ENCODE results near the gene C1orf210.

C1orf210 gene

GRCh38 chr1:43286533-43286932, 1.2 kb upstream of the C1orf210 start:
- DNase-seq (ENCODE audit: low spot score) (peak; percentile 11), ATAC-seq (ENCODE audit: low read depth) (no peak)
- no peak overlapping the region for H3K4me3 ChIP-seq (ENCODE audit: severe bottlenecking)
- no peaks in the 10 kb centered on the region for H3K9me3 ChIP-seq (ENCODE audit: severe bottlenecking)
- H3K36me3 ChIP-seq (ENCODE audit: low read depth), result no peaks in the 10 kb centered on the region
- H3K27me3 ChIP-seq (ENCODE audit: insufficient read depth, poor library complexity, severe bottlenecking), result no peaks in the 10 kb centered on the region
- H3K27ac ChIP-seq (ENCODE audit: poor library complexity, severe bottlenecking), result no peak overlapping the region
- no peak for TF ChIP-seq CTCF (IDR thresholded peaks at IDR 0.05; ENCODE audit: poor library complexity, severe bottlenecking)
- peaks cover 3% of the 10 kb centered on the region for H3K4me1 ChIP-seq (ENCODE audit: insufficient read depth, poor library complexity, severe bottlenecking)

GRCh38 chr1:43286115-43286514, 734 bp upstream of the C1orf210 start:
- ATAC-seq (ENCODE audit: low read depth) (no peak), DNase-seq (ENCODE audit: low spot score) (peak; percentile 52)
- H3K36me3 ChIP-seq (ENCODE audit: low read depth), result no peaks in the 10 kb centered on the region
- H3K27ac ChIP-seq (ENCODE audit: poor library complexity, severe bottlenecking), result no peak overlapping the region
- no peaks in the 10 kb centered on the region for H3K27me3 ChIP-seq (ENCODE audit: insufficient read depth, poor library complexity, severe bottlenecking)
- no peak for TF ChIP-seq CTCF (IDR thresholded peaks at IDR 0.05; ENCODE audit: poor library complexity, severe bottlenecking)
- no peak overlapping the region for H3K4me3 ChIP-seq (ENCODE audit: severe bottlenecking)
- no peaks in the 10 kb centered on the region for H3K9me3 ChIP-seq (ENCODE audit: severe bottlenecking)
- peaks cover 3% of the 10 kb centered on the region for H3K4me1 ChIP-seq (ENCODE audit: insufficient read depth, poor library complexity, severe bottlenecking)

GRCh38 chr1:43284546-43285110, 753 bp downstream of the C1orf210 start:
- ATAC-seq (ENCODE audit: low read depth) (no peak), DNase-seq (ENCODE audit: low spot score) (peak; percentile 15)
- H3K4me1 ChIP-seq (ENCODE audit: insufficient read depth, poor library complexity, severe bottlenecking), result peaks cover 3% of the 10 kb centered on the region
- TF ChIP-seq CTCF (IDR thresholded peaks at IDR 0.05; ENCODE audit: poor library complexity, severe bottlenecking), result no peak
- no peak overlapping the region for H3K27ac ChIP-seq (ENCODE audit: poor library complexity, severe bottlenecking)
- no peaks in the 10 kb centered on the region for H3K36me3 ChIP-seq (ENCODE audit: low read depth)
- peak overlapping the region; percentile 38 for H3K4me3 ChIP-seq (ENCODE audit: severe bottlenecking)
- no peaks in the 10 kb centered on the region for H3K27me3 ChIP-seq (ENCODE audit: insufficient read depth, poor library complexity, severe bottlenecking)
- H3K9me3 ChIP-seq (ENCODE audit: severe bottlenecking), result no peaks in the 10 kb centered on the region

- no peak for TF ChIP-seq CTCF (IDR thresholded peaks at IDR 0.05; ENCODE audit: poor library complexity, severe bottlenecking)
- no peak for ATAC-seq (ENCODE audit: low read depth)
- Histone ChIP-seq H3K27me3 (ENCODE audit: insufficient read depth, poor library complexity, severe bottlenecking) (no peaks in the 10 kb centered on the region), H3K4me3 (ENCODE audit: severe bottlenecking) (no peak overlapping the region), H3K4me1 (ENCODE audit: insufficient read depth, poor library complexity, severe bottlenecking) (peaks cover 3% of the 10 kb centered on the region), H3K9me3 (ENCODE audit: severe bottlenecking) (no peaks in the 10 kb centered on the region), H3K27ac (ENCODE audit: poor library complexity, severe bottlenecking) (no peak overlapping the region), H3K36me3 (ENCODE audit: low read depth) (no peaks in the 10 kb centered on the region)
- no peak for DNase-seq (ENCODE audit: low spot score)
Measured at GRCh38 chr1:43284065-43284464, 1.3 kb downstream of the C1orf210 start.
